Trophoblast cell (in vitro differentiated cells and primary cell): ENCODE results near the gene ZNF189.
"Not testable (repeated sequence)": the region's sequence is repeated elsewhere in the genome, so short reads cannot be mapped to it uniquely, and the experiment has no call there.

Experiments
- DNase-seq, 2 donors: peaks; one replicate each; pipeline ENCODE4 v3.0.0-alpha.2; 2016
- H2AFZ ChIP-seq: 2 replicates; pipeline ENCODE4 v1.6.1; 2013; ENCODE audit warnings: low read length, moderate library complexity, mild to moderate bottlenecking; ENCODE audit not compliant: insufficient read depth, poor library complexity
- H2AK5ac ChIP-seq: 2 replicates; pipeline ENCODE4 v1.6.1; 2013; ENCODE audit warnings: mild to moderate bottlenecking, low read length
- H2BK120ac ChIP-seq: 2 replicates; pipeline ENCODE4 v1.6.1; 2013; ENCODE audit warnings: low read length, mild to moderate bottlenecking, moderate library complexity; ENCODE audit not compliant: insufficient read depth, poor library complexity
- H2BK12ac ChIP-seq: 2 replicates; pipeline ENCODE4 v1.6.1; 2013; ENCODE audit warnings: mild to moderate bottlenecking, low read length, moderate library complexity
- H2BK5ac ChIP-seq: 2 replicates; pipeline ENCODE4 v1.6.1; 2013; ENCODE audit warnings: low read length, low read depth, moderate library complexity, mild to moderate bottlenecking; ENCODE audit not compliant: poor library complexity
- H3K14ac ChIP-seq: 2 replicates; pipeline ENCODE4 v1.6.1; 2013; ENCODE audit warnings: mild to moderate bottlenecking, low read length
- H3K18ac ChIP-seq: 2 replicates; pipeline ENCODE4 v1.6.1; 2013; ENCODE audit warnings: mild to moderate bottlenecking, low read length
- H3K23ac ChIP-seq: 2 replicates; pipeline ENCODE4 v1.6.1; 2013; ENCODE audit warnings: low read length
- H3K27ac ChIP-seq: 2 replicates; pipeline ENCODE4 v1.5.1; 2013; ENCODE audit warnings: low read depth, mild to moderate bottlenecking, inconsistent platforms, low read length, moderate library complexity
- H3K27me3 ChIP-seq: 2 replicates; pipeline ENCODE4 v1.6.1; 2013; ENCODE audit warnings: inconsistent platforms, mild to moderate bottlenecking, low read length, moderate library complexity; ENCODE audit not compliant: insufficient read depth
- H3K36me3 ChIP-seq, 2 experiments: 1 replicate in 1 of 2; 2 replicates in 1 of 2; pipeline ENCODE4 v1.6.1; 2013; ENCODE audit warnings: low read length in 2 of 2, mild to moderate bottlenecking in 2 of 2, moderate library complexity in 1 of 2; ENCODE audit not compliant: insufficient read depth in 2 of 2, control insufficient read depth in 1 of 2
- H3K4ac ChIP-seq: 2 replicates; pipeline ENCODE4 v1.6.1; 2013; ENCODE audit warnings: low read depth, mild to moderate bottlenecking, low read length, moderate library complexity
- H3K4me1 ChIP-seq, 2 experiments: 1 replicate in 1 of 2; 2 replicates in 1 of 2; pipeline ENCODE4 v1.6.1; 2013; ENCODE audit warnings: low read length in 2 of 2, mild to moderate bottlenecking in 2 of 2, moderate library complexity in 1 of 2; ENCODE audit not compliant: insufficient read depth in 2 of 2, control insufficient read depth in 1 of 2
- H3K4me2 ChIP-seq: 2 replicates; pipeline ENCODE4 v1.6.1; 2013; ENCODE audit warnings: inconsistent platforms, mild to moderate bottlenecking, low read length, moderate library complexity
- H3K4me3 ChIP-seq: 2 replicates; pipeline ENCODE4 v1.5.1; 2013; ENCODE audit warnings: mild to moderate bottlenecking, low read depth, low read length, inconsistent platforms
- H3K79me1 ChIP-seq: one replicate; pipeline ENCODE4 v1.6.1; 2013; ENCODE audit warnings: low read length
- H3K79me2 ChIP-seq: 2 replicates; pipeline ENCODE4 v1.6.1; 2013; ENCODE audit warnings: low read length, mild to moderate bottlenecking; ENCODE audit not compliant: control insufficient read depth, insufficient read depth, poor library complexity
- H3K9ac ChIP-seq: 2 replicates; pipeline ENCODE4 v1.6.1; 2013; ENCODE audit warnings: mild to moderate bottlenecking, low read length
- H3K9me3 ChIP-seq: 2 replicates; pipeline ENCODE4 v1.6.1; 2013; ENCODE audit warnings: low read depth, mild to moderate bottlenecking, control low read depth, inconsistent platforms, low read length; ENCODE audit not compliant: insufficient read depth
- H4K12ac ChIP-seq: 2 replicates; pipeline ENCODE4 v1.6.1; 2013; ENCODE audit warnings: low read depth, mild to moderate bottlenecking, low read length, moderate library complexity
- H4K8ac ChIP-seq: 2 replicates; pipeline ENCODE4 v1.6.1; 2013; ENCODE audit warnings: low read depth, mild to moderate bottlenecking, low read length, moderate library complexity
- H4K91ac ChIP-seq: one replicate; pipeline ENCODE4 v1.6.1; 2013; ENCODE audit warnings: low read depth, mild to moderate bottlenecking, low read length, moderate library complexity
- WGBS: extraction: QIAGEN DNeasy Blood & Tissue Kit; methylation state at CpG from one replicate; pipeline ENCODE4 v1.1.7; 2013; ENCODE audit warnings: missing lambda C conversion rate; ENCODE audit not compliant: insufficient read length, insufficient coverage; ENCODE audit errors: extremely low coverage; 5-methylcytosine and 5-hydroxymethylcytosine counted together

The ZNF189 gene

DNA sequence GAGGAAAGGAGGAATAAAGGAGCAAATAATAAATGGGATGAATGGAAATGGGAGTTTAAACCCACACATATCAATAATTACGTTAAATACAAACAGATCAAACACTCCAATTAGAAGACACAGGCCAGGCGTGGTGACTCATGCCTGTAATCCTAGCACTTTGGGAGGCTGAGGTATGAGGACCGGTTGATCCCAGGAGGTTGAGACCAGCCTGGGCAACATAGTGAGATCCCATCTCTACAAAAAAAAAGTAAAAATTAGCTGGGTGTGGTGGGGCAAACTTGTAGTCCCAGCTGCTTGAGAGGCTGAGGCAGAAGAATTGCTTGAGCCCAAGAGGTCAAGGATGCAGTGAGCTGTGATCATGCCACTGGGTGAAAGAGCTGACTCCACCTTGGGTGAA is 17.5 kb upstream of the ZNF189 start:
- H3K4me2 ChIP-seq = no peak overlapping the region
- no CpG with 5 or more reads among the region's 3 CpGs for WGBS
- H3K27ac ChIP-seq = no peak overlapping the region
- no peak overlapping the region for H3K4me3 ChIP-seq
- no peaks in the 10 kb centered on the region for H3K9me3 ChIP-seq
- no peaks in the 10 kb centered on the region for H3K27me3 ChIP-seq
- H3K79me1 ChIP-seq = no peaks in the 10 kb centered on the region
- no peak overlapping the region for H2BK120ac ChIP-seq
- H4K91ac ChIP-seq = no peak overlapping the region
- no peak overlapping the region for H3K9ac ChIP-seq
- no peak overlapping the region for H4K12ac ChIP-seq
- H3K14ac ChIP-seq = no peak overlapping the region
- H2BK12ac ChIP-seq = no peak overlapping the region
- H3K4ac ChIP-seq = no peak overlapping the region
- H3K36me3 ChIP-seq = peaks cover 0 to 1% of the 10 kb centered on the region in 2 experiments
- H3K4me1 ChIP-seq = peaks cover 0 to 3% of the 10 kb centered on the region in 2 experiments
- H2AFZ ChIP-seq = no peak overlapping the region
- DNase-seq = no peak
- H3K18ac ChIP-seq = no peak overlapping the region
- no peaks in the 10 kb centered on the region for H3K79me2 ChIP-seq
- no peak overlapping the region for H3K23ac ChIP-seq
- no peak overlapping the region for H4K8ac ChIP-seq
- no peak overlapping the region for H2BK5ac ChIP-seq
- no peak overlapping the region for H2AK5ac ChIP-seq

DNA sequence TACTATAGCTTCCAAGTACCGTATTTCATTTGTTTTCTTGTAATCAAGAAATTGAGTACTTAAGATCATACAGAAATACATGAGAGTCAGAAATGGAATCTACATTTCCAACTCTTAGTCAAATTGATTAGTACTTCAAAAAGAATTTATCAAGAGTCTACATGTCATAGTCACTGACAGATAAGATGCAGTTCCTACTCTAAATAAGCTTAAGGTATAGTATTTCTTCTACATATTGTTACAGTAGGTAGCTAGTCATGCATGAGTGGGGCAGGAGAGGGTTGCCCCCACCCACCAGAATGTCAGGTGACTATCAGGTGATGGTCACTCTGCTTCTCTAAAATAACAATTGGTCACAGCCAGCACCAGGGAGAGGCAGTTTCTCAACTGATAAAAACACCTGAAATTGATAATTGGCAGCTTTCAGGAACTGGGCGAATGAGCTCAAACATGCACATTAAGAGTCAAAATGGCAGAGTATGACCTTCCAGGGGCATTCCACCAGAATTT is 16.8 kb upstream of the ZNF189 start:
- H3K79me1 ChIP-seq = no peaks in the 10 kb centered on the region
- H3K9ac ChIP-seq = no peak overlapping the region
- no peak overlapping the region for H3K4ac ChIP-seq
- no peak overlapping the region for H2AFZ ChIP-seq
- no peaks in the 10 kb centered on the region for H3K27me3 ChIP-seq
- no peaks in the 10 kb centered on the region for H3K79me2 ChIP-seq
- no peak for DNase-seq
- H3K27ac ChIP-seq = no peak overlapping the region
- H3K36me3 ChIP-seq = peaks cover 0 to 1% of the 10 kb centered on the region in 2 experiments
- H3K14ac ChIP-seq = no peak overlapping the region
- whole genome bisulfite sequencing = no CpG with 5 or more reads among the region's 2 CpGs
- no peak overlapping the region for H4K8ac ChIP-seq
- no peak overlapping the region for H2AK5ac ChIP-seq
- H3K18ac ChIP-seq = no peak overlapping the region
- no peak overlapping the region for H4K12ac ChIP-seq
- no peak overlapping the region for H4K91ac ChIP-seq
- H3K9me3 ChIP-seq = no peaks in the 10 kb centered on the region
- H2BK120ac ChIP-seq = no peak overlapping the region
- peaks cover 0 to 3% of the 10 kb centered on the region in 2 experiments for H3K4me1 ChIP-seq
- H3K4me3 ChIP-seq = no peak overlapping the region
- H3K23ac ChIP-seq = no peak overlapping the region
- H2BK5ac ChIP-seq = no peak overlapping the region
- H3K4me2 ChIP-seq = no peak overlapping the region
- H2BK12ac ChIP-seq = no peak overlapping the region

DNA sequence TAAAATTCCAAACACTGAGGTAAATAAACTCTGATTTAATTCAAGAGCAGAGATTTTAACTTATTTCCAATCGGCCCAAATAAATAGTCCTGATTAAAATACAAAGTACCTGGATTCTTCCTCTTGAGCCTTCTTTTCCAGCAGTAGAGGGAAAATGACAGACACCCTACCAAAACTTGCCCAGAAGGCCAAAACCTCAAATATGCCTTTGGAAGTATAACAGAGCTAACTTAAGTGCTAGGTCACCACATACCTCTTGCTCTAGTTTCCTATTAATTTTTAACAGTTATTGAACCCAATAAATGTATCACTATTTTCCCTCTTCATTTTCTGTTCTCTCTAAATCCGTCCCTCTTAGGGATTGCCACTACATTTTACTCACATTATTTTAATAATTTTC is 15.3 kb upstream of the ZNF189 start:
- Histone ChIP-seq H3K79me1 (no peaks in the 10 kb centered on the region), H3K18ac (no peak overlapping the region), H3K27ac (no peak overlapping the region), H3K23ac (no peak overlapping the region), H4K91ac (no peak overlapping the region), H3K14ac (no peak overlapping the region), H3K27me3 (no peaks in the 10 kb centered on the region), H3K9me3 (no peaks in the 10 kb centered on the region), H3K36me3 (peaks cover 0 to 1% of the 10 kb centered on the region in 2 experiments), H2BK5ac (no peak overlapping the region), H2BK12ac (no peak overlapping the region), H3K4me1 (peaks cover 0 to 3% of the 10 kb centered on the region in 2 experiments), H3K9ac (no peak overlapping the region), H2BK120ac (no peak overlapping the region), H4K8ac (no peak overlapping the region), H3K79me2 (no peaks in the 10 kb centered on the region), H2AFZ (no peak overlapping the region), H3K4me2 (no peak overlapping the region), H2AK5ac (no peak overlapping the region), H3K4ac (no peak overlapping the region), H4K12ac (no peak overlapping the region), H3K4me3 (no peak overlapping the region)
- WGBS = no CpG with 5 or more reads among the region's 2 CpGs
- DNase-seq = no peak

DNA sequence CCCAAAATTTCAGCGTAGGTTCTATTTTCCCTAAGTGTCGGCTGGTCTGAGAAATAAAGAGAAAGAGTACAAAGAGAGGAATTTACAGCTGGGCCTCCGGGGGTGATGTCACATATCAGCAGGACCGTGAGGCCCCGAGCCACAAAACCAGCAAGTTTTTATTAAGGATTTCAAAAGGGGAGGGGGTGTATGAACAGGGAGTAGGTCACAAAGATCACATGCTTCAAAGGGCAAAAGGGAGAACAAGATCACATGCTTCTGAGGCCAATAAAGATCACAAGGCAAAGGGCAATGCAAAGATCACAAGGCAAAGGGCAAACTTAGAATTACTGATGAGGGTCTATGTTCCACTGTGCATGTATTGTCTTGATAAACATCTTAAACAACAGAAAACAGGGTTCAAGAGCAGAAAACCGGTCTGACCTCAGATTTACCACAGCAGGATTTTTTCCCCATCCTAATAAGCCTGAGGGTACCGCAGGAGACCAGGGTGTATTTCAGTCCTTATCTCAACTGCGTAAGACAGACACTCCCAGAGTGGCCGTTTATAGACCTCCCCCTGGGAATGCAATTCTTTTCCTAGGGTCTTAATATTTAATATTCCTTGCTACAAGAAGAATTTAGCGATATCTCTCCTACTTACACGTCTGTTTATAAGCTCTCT is 13.6 kb upstream of the ZNF189 start, which contains the start of gene BAAT:
BAAT (minus strand) TSS at position 134 of the 664 bp plus-strand sequence. CDS start 13,602 bp downstream, outside the sequence.
- H3K36me3 ChIP-seq, H3K4me1 ChIP-seq, H3K14ac ChIP-seq, H2BK5ac ChIP-seq, H3K4me3 ChIP-seq, H2BK120ac ChIP-seq, H3K9ac ChIP-seq, H3K4ac ChIP-seq, H3K23ac ChIP-seq, H4K12ac ChIP-seq, H3K79me1 ChIP-seq, H4K8ac ChIP-seq, DNase-seq, H3K9me3 ChIP-seq, H2AFZ ChIP-seq, H3K18ac ChIP-seq, H3K4me2 ChIP-seq, H4K91ac ChIP-seq, H3K27ac ChIP-seq, H2BK12ac ChIP-seq, H3K79me2 ChIP-seq, H2AK5ac ChIP-seq, H3K27me3 ChIP-seq: not testable (repeated sequence)
- no CpG with 5 or more reads among the region's 11 CpGs for WGBS
